ENCODE data around the gene ODR4. TPM values are rescaled to one million over a fixed set of nuclear protein-coding genes. Genes with fewer than 3 reads are reported as not detected.
"Not testable (repeated sequence)": the region's sequence is repeated elsewhere in the genome, so short reads cannot be mapped to it uniquely, and the experiment has no call there.

ODR4 gene
- total RNA-seq, 1 donor, result 22.1 TPM

- no peak for DNase-seq (ENCODE audit: low read depth)
- TF ChIP-seq CTCF (IDR thresholded peaks at IDR 0.05; ENCODE audit: insufficient read depth, low read length), result no peak
- H3K4me3 ChIP-seq (ENCODE audit: low read depth, low read length), result no peak overlapping the region
Measured at GRCh38 chr1:186463511-186463910, 87.9 kb downstream of the ODR4 start.

- DNase-seq (ENCODE audit: low read depth), result no peak
- H3K4me3 ChIP-seq (ENCODE audit: low read depth, low read length), result no peak overlapping the region
- no peak for TF ChIP-seq CTCF (IDR thresholded peaks at IDR 0.05; ENCODE audit: insufficient read depth, low read length)
Measured at GRCh38 chr1:186463926-186464325, 88.3 kb downstream of the ODR4 start.

GRCh38 chr1:186465491-186465890 lies 89.9 kb downstream of the ODR4 start:
- not testable (repeated sequence) for H3K4me3 ChIP-seq (ENCODE audit: low read depth, low read length)
- DNase-seq (ENCODE audit: low read depth), result peak; percentile 16

- H3K4me3 ChIP-seq (ENCODE audit: low read depth, low read length), result no peak overlapping the region
- peak; percentile 10 for DNase-seq (ENCODE audit: low read depth)
- no peak for TF ChIP-seq CTCF (IDR thresholded peaks at IDR 0.05; ENCODE audit: insufficient read depth, low read length)
Measured at GRCh38 chr1:186465946-186466345, 90.3 kb downstream of the ODR4 start.

Other genes starting within 250 kb of the ODR4 start
- 2.0 and 3.5 TPM in 2 replicates for gene PRG4, start 79.6 kb upstream of the ODR4 start, total RNA-seq (ENCODE audit: low replicate concordance)
- gene TPR, start 585 bp upstream of the ODR4 start, total RNA-seq (ENCODE audit: low replicate concordance), result 105 and 194 TPM in 2 replicates
- 0.27 TPM in 1 of 2 replicates, not detected in the other for gene PDC, start 85.3 kb downstream of the ODR4 start, total RNA-seq (ENCODE audit: low replicate concordance)

Data from fibroblast of the aortic adventitia (primary cell).